Liver (tissue), 3 donors: ENCODE measurements around the gene F5.

Experiments
- ATF3 ChIP-seq: IDR thresholded peaks from 2 replicates; pipeline ENCODE4 v1.6.1; 2016; ENCODE audit warnings: antibody characterized with exemption
- CTCF ChIP-seq: fragments of 150-350 bp; IDR thresholded peaks from 2 replicates; pipeline ENCODE4 v1.5.1; 2017; ENCODE audit warnings: improper control_type of control experiment, low read depth, low read length; ENCODE audit not compliant: missing input control
- EGR1 ChIP-seq, 2 donors: IDR thresholded peaks; 2 replicates each; pipeline ENCODE4 v1.6.1; 2016 to 2018; ENCODE audit warnings: antibody characterized with exemption in 2 of 2, low read depth in 2 of 2
- FOXA1 ChIP-seq: IDR thresholded peaks from 2 replicates; pipeline ENCODE4 v1.6.1; 2016; ENCODE audit warnings: antibody characterized with exemption
- GABPA ChIP-seq, 2 donors: IDR thresholded peaks in 1 of 2; conservative IDR thresholded peaks in 1 of 2; 2 replicates each; pipeline ENCODE4 v1.6.1; 2016; ENCODE audit warnings: antibody characterized with exemption in 2 of 2, mild to moderate bottlenecking in 1 of 2, moderate library complexity in 1 of 2
- JUND ChIP-seq, 2 donors: IDR thresholded peaks; 2 replicates each; pipeline ENCODE4 v1.6.1; 2016; ENCODE audit warnings: antibody characterized with exemption in 2 of 2
- MAX ChIP-seq: IDR thresholded peaks from 2 replicates; pipeline ENCODE4 v1.6.1; 2016; ENCODE audit warnings: antibody characterized with exemption
- RAD21 ChIP-seq, 2 donors: IDR thresholded peaks; 2 replicates each; pipeline ENCODE4 v1.6.1; 2016; ENCODE audit warnings: antibody characterized with exemption in 2 of 2, mild to moderate bottlenecking in 2 of 2
- REST ChIP-seq: IDR thresholded peaks from 2 replicates; pipeline ENCODE4 v1.6.1; 2016; ENCODE audit warnings: antibody characterized with exemption, mild to moderate bottlenecking
- RXRA ChIP-seq, 2 donors: IDR thresholded peaks; 2 replicates each; pipeline ENCODE4 v1.6.1; 2017 to 2018; ENCODE audit warnings: antibody characterized with exemption in 2 of 2, mild to moderate bottlenecking in 1 of 2
- SP1 ChIP-seq: IDR thresholded peaks from 2 replicates; pipeline ENCODE4 v1.6.1; 2018; ENCODE audit warnings: antibody characterized with exemption, mild to moderate bottlenecking
- TAF1 ChIP-seq: conservative IDR thresholded peaks from 2 replicates; pipeline ENCODE4 v1.6.1; 2016; ENCODE audit warnings: antibody characterized with exemption, mild to moderate bottlenecking
- ZBTB33 ChIP-seq: IDR thresholded peaks from 2 replicates; pipeline ENCODE4 v1.6.1; 2016; ENCODE audit warnings: antibody characterized with exemption
- donor health status: healthy.
- donor health status: healthy.

- no peak for TF ChIP-seq SP1
- TF ChIP-seq CTCF = no peak
- no peak for TF ChIP-seq EGR1 (IDR thresholded peaks at IDR 0.05; ENCODE audit: low read depth in 2 of 2)
- TF ChIP-seq RAD21 (IDR thresholded peaks at IDR 0.05) = no peak
- TF ChIP-seq TAF1 = no peak
- no peak for TF ChIP-seq REST
- no peak for TF ChIP-seq FOXA1
- TF ChIP-seq ZBTB33 = no peak
- TF ChIP-seq ATF3 = no peak
- no peak for TF ChIP-seq RXRA (IDR thresholded peaks at IDR 0.05)
- no peak for TF ChIP-seq MAX
- no peak for TF ChIP-seq GABPA (IDR thresholded peaks at IDR 0.05 in 1 of 2, conservative IDR thresholded peaks at IDR 0.05 in 1 of 2)
- no peak for TF ChIP-seq JUND (IDR thresholded peaks at IDR 0.05)
These were observed 11.9 kb downstream of the F5 start for GRCh38 chr1:169574336-169574735.
